Muscle of arm (tissue), 12 donors: Measurements from ENCODE around the gene GNAQ. TPM values are rescaled to one million over a fixed set of nuclear protein-coding genes. Genes with fewer than 3 reads are reported as not detected.
"Not testable (repeated sequence)": the region's sequence is repeated elsewhere in the genome, so short reads cannot be mapped to it uniquely, and the experiment has no call there.

ENCODE experiments used
- DNase-seq: peaks from one replicate; pipeline ENCODE4 v3.0.0-alpha.2; 2013
- polyA plus RNA-seq, 12 donors: library from polyadenylated mRNA; unstranded; fragments of 120-200 nt; gene quantifications; one replicate each; pipeline ENCODE4 v1.2.1, GENCODE V29; 2013; ENCODE audit not compliant: insufficient read length in 12 of 12

GNAQ gene
- polyA plus RNA-seq, 12 donors, result 27.9 to 190 (median 31.3) TPM

DNA sequence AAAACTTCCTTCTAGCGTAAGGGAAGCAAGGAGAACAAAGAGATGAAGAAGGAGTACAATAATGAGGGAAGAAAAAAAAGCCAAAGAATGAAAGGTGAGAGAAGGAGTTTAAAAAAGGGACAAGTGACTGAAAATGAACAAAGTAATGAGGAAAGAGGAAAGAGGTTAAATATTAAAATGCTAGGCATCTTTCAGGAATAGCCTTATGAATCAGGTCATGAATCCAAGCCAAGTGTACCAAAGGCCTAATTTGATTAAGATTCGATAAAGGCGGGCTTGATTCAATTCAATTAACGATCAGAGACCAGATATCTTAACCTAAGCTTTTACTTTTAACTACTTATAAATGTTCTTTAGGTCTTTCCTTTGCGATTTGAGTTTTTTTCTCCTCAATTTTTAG, 241.7 kb downstream of the GNAQ start:
- DNase-seq, result no peak

DNA sequence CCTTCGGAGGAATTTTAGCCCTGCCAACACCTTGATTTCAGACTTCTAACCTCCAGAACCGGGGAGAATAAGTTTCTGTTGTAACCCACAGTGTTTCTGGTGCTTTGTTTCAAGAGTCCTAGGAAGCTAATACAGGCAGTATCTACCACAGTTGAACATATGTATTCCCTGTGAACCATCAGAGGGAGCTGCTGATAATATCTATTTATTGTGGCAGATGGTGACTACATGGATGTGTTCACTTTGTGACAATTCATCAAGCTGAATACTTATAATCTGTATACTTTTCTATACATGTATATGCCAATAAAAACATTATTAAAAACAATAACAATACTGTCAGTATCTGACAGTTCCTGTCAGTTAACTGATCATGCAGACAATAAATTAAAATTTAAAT, 246.3 kb downstream of the GNAQ start:
- no peak for DNase-seq

DNA sequence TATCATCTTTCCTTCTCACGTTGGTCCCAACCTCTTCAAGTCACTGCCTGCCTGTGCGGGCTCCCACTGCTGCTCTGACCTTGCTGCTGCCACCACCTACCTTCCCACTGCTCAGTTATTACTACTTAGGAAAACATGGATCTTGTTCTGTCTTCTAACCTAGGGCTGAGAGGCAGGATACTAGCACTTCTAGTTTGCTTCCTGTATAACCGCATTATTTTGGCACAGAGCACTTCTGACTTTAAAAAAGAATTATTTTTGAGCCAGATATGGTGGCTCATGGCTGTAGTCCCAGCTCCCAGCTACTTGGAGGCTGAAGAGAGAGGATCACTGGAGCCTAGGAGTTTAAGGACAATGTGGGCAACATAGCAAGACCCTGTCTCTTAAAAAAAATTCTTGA, 248.1 kb downstream of the GNAQ start:
- no peak for DNase-seq

DNA sequence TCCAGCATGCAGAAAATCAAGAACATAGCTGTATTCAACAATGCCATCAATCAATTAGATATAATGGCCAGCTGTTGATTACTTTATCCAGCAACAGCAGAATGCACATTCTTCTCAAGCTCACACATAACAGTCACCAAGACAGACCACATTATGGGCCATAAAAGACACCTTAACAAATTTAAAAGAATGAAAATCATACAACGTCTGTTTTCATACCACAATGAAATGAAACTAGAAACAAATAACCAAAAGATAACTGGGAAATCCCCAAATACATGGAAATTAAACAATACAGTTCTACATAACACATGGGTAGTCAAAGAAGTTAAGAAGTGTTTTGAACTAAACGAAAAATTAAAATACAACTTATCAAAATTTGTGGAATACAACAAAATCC, 252.6 kb downstream of the GNAQ start:
- DNase-seq, result no peak

DNA sequence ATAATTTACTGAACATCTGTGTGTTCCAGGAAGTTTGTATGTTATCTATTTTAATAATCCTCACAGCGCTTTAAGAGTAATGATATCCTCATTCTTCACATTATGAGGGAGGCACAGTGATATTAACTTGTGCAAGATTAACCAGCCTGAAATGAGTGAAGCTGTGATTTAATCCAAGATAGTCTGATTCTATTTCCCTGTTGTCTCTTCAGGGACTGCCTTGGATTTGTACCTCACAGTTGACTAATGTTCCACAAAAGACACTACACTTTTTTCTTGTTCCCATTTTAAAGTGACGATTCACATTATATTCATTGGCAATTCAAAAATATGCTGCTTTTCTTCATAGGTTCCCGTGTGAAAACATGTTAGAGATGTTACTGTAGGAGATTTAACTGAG, 258.2 kb downstream of the GNAQ start:
- DNase-seq, result no peak

DNA sequence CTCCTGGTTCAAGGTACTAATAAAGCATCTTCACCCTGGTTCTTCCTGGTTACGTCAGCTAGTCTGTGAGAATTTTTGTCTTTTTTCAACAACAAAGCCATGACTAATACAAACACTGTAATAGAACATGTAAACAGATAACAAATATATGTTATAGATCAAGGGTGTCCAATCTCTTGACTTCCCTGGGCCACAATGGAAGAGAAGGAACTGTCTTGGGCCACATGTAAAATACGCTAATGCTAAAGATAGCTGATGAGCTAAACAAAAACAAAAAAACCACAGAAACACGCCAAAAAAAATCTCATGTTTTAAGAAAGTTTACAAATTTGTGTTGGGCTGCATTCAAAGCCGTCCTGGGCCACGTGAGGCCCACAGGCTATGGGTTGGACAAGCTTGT, 259.0 kb downstream of the GNAQ start:
- DNase-seq, result no peak

DNA sequence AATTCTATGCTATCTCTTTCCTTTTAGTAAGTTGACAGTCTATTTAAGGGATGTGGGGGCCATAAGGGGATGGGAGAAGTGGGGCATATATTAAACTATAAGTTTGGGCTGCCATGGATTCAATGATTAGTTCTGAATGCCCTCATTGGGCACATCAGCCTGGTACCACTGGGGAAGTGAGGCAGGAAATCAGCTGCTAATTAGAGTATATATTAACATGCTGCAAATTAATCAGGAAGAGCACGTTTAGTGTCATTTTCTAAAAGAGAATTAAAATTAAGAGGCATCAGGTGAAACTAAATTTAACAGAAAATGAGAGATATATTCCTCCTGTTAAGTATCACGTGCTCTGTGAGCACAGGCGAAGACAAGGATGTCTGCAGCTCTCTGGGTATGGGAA, 260.4 kb downstream of the GNAQ start:
- DNase-seq, result no peak

DNA sequence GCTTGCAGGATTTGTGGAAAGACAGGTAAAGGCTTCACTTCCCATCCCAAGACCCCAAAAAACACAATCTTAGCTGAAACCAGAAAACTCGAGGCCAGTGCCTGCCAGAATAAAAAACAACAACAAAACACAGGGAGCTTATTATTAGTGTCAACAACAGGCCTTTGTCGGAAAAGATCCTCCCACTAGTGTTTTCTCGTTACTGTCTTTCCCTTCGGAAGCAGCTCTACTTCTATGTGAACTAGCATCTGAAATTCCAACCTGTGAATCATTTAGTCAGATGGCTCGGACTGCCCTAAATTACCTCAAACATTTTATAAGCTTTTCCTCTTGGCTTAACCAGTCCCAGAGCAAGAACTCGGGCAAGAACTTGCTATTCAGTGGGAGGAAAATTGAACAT, 261.3 kb downstream of the GNAQ start:
- DNase-seq, result no peak

DNA sequence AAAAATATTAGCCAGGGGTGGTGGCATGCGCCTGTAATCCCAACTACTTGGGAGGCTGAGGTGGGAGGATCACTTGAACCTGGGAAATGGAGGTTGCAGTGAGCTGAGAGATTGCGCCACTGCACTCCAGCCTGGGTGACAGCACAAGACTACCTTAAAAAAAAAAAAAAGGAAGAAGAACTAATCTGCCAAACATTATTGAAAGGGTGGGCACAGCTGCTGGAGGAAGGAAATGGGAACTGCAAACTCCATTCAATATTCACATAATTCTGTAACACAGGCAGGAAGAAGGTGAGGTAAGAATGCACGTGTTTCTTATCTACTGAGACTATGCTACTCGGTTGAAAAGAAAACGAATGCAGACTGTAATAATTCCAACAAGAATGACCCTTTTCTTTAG, 262.4 kb downstream of the GNAQ start:
- no peak for DNase-seq

DNA sequence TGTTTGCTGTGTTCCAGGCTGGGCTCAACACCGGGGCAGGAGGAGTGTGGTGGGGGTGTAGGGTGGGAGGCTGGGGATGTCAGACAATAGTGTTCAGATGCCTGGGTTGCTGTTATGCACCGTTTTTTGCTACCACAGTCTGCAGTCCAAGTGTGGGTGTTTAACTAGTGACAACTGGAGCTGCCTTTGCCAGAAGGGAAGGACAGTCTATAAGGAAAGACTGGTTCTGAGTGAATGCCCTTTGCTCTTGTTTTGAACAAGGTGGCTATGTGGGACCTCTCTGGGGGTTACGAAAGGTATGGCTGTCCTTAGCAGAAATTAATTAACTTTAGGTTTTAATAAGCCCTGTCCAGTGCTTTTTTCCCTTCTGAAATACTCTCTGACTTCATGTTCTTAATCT, 265.0 kb downstream of the GNAQ start:
- no peak for DNase-seq

DNA sequence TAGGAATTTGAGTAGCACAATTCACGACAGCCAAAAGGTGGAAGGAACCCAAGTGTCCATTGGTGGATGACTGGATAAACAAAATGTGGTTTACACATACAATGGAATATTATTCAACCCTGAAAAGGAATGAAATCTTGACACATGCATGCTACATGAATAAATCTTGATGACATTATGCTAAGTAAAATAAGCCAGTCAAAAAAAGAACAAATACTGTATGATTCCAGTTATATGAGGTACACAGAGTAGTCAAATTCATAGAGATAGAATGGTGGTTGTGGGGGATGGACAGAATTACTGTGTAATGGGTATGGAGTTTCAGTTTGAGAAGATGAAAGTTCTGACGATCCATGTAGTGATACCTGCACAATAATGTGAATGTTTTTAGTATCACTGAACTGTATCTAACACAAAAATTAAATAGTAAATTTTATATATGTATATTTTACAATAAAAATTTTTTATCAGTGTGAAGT, 265.8 kb downstream of the GNAQ start:
- no peak for DNase-seq

DNA sequence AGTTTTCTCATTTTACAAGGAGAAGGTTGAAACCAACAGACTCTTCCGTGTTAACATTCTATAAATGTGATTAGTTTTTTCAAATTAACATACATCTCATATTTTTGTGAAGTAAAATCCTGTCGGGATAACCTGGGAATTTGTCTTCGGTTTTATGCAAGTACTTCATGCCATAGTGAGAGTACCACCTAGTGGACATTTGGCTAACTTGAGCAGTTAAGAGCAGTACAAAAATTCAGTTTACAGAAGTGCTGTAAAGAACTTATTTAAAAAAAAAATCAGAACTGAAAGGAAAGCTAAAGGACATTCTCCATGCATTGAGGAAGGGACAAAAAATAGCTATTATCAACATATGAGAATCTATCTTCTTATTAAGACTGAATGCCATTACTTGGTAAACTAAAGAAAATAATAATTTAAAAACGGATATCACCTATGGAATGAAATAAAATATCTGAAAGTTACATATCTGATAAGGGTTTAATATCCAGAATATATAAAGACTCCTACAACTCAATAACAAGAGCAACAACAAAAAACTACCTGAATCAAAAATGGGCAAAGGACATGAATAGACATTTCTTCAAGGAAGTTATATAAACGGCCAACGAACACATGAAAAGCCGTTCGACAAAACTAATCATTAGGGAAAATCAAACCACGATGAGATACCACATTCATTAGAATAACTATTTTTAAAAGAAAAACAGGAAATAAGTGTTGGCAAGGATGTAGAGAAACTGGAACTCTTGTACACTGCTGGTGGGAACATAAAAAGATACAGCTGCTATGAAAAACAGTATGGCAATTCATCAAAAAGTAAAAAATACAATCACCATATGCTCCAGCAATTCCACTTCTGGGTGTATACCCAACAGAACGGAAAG, 266.5 kb downstream of the GNAQ start:
- DNase-seq, result no peak

DNA sequence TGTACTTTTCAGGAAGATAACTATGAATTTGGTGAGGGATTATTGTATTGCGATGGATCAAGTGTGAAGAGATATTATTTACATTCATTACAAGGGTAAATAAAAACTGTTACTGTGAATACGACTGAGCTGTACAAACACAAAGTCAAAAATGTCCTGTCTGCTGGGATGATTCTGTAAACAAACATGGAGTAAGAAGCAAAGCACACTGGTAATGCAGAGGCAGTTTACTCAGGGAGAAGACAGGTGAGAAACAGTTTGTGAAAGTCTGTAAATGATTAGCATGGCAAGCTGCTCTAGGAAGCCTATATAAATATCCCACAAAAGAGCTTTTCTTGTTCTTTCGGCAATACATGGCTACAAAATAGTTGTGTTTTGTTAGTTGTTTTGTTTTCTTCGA, 268.0 kb downstream of the GNAQ start:
- DNase-seq, result no peak

DNA sequence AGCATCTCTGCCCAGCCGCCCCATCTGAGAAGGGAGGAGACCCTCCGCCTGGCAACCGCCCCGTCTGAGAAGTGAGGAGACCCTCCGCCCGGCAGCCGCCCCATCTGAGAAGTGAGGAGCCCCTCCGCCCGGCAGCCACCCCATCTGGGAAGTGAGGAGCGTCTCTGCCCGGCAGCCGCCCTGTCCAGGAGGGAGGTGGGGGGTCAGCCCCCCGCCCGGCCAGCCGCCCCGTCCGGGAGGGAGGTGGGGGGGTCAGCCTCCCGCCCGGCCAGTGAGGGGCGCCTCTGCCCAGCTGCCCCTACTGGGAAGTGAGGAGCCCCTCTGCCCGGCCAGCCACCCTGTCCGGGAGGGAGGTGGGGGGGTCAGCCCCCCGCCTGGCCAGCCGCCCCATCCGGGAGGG, 270.7 kb downstream of the GNAQ start:
- DNase-seq, result not testable (repeated sequence)

DNA sequence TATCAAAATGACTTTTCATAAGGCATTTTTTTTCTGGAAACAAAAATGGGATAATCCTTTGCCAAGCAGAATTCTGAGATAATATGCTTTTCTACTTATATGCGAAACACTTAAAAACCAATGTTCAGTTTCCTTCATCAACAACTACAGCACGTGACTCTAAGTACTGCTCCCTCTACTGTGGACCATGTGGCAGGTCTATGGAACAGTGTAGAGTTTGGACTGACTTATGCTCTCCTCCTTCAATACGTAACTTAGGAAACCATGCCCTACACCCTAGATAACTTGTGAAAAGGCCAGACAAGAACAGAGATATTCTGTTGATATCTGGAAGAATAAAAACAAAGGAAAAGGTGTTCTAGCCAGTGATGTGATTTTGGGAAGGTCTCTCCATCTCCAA, 272.2 kb downstream of the GNAQ start:
- no peak for DNase-seq

DNA sequence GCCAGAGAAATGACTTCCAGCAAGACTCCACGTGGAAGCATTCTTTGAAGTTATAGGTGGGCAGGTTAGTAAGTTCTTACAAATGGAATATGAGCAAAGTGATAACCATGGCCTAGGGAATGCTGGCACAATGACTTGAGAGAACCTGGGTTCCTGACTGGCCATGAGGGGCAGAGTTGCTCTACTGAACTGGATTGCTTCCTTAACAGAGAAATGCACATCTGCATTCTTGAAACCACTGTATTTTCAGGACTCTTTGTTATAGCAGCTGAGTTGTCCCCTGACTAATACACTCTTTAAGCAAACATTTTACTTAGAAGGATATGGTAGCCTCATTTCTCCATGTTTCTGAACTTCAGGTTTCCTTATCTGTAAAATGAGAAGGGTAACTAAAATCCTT, 275.2 kb downstream of the GNAQ start:
- no peak for DNase-seq

DNA sequence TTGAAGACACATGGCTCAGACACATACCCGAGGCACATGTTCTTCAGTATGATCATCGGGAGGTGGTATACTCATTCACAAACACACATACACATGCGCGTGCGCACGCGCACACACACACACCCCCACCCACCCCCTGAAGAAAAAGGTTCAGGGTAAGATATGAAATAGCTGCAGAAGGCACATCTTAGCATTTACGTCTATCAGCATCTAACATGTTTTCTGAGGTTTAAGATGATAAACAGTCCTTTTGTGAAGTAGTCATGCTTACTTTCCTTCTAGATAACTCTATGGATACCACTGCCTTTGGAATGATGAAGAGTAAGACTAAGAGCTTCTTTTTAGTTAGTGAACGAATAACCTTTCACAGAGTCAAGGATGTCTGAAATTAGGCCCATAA, 278.4 kb downstream of the GNAQ start:
- DNase-seq, result no peak

DNA sequence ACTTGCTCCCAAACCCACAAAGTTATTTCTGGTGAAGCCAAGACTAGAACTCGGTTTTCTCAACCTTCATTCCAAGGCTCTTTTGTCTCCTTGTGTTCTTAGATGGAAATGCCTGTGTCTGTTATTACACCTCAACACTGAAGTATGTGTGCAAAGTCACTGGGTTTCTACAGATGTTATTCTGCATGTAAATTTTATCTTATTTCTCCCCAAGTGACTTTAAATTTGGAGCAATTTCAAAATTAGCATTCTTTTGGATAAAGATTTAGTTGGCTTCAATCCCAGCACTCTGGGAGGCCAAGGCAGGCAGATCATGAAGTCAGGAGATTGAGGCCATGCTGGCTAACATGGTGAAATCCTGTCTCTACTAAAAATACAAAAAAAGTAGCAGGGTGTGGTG, 279.1 kb downstream of the GNAQ start:
- DNase-seq, result no peak

DNA sequence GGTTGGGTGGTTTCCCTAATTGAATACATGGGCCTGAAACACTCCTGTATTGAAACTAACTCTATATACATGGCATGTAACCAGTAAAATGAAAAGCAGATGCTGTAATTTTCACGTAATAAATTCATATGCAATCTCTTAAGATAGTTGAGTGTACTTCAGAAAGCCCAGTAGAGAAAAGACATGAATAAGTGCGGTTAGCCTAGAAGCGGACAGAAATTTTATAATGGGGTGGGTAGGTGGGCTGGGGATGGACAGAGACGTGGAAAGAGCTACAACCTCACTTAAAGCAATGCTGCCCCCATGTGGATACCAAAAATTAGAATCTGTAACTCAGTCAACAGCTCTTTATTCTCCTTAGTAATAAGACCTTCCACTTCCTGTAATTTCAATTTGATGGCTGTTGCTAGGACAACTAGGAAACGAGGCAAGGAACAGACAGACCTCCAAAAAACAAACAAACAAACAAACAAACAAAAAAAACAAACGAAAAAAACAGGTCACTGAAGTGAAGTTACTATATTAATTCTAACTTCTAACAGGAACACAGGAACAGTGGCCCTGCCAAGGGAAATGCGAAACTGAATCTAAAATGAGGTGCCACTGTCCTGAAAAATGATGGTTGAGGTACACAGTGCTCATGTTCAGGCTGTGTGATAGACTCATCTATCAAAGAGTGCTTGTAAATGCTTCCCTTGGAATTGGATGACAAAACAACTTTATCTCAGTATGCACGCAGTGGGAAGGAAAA, 280.1 kb downstream of the GNAQ start:
- peak; percentile 76 for DNase-seq

DNA sequence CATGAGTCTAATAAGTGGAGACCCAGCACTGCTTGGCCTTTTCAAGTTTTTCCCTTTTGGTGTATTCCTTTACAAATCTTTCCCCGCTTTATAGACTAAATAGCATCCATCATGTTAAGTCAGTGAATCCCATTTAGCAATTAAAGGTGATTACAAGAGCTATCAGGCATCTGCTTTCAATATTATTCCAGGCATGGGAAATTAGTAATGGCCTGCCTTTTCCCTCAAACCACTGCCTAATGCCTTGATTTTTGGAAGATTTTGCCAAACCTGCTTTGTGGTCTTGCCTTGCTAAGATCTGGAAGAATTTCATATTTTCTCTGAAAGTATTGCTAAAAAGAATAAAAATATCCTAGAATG, 280.6 kb downstream of the GNAQ start:
- no peak for DNase-seq

DNA sequence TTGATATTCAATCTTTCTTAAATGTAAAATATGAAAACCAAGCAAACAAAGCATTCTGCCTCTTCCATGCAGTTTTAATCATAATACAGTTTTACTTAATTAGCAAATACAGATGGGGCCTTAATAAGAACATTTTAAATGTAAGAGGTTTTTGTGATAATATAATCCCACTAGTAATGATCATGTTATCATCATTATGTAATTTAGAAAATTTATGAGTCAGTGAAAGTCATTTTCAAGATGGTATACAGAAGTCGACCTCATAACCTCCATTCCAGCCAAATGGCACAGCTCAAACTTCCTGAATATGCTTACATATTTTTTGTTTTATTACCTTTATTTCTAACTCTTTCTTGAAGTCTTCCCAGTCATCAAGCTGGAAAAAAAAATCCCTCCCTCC, 281.3 kb downstream of the GNAQ start:
- no peak for DNase-seq

DNA sequence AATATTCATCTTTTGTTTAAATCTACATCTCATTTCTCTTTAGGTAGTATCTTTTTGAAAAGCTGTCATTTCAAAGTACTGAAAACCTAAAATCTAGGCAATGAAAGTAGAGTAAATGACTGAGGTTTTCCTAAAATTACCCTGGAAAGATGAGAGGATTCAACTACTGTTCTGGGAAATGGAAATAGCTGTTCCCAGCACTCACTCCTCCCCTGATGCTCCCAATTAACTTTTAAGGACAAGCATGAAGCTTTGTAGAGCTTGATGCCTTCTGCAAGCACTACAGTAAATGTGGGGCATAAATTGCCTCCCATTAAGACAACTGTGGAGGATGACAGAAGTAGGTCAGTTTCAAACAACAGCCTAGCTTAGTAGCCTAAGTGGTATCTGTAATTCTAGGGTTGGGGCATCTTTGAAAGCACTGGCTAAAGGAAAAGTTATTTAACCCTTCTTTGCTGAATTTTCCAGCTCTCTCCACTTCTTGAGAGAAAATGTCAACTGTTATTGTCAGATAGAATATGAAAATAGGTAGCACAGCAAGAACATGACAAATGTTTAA, 283.3 kb downstream of the GNAQ start:
- no peak for DNase-seq

DNA sequence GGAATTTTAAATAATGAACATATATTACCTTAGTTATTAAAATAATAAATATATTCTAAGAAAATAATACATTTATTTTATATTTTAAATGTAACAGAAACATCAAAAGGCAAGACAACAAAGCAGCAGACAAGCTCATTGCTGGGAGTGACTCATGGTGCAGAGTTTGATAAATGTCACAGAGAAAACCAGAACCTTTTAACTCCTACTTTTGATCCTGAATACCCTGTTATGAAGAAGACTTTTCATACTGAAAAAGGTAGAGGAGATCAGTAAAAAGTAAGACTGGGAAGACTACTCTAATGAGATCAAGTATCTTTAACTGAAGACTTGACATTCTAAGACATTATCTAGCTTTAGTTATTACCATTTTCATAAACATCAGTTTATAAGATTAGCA, 284.4 kb downstream of the GNAQ start:
- DNase-seq, result no peak
